Loucy (cell line): ENCODE measurements around the gene CMTR1.

ENCODE experiments used
- EZH2phosphoT487 ChIP-seq: fragments of 200-600 bp; IDR thresholded peaks from 2 replicates; pipeline ENCODE4 v1.6.1; 2018; ENCODE audit warnings: antibody characterized with exemption, mild to moderate bottlenecking, moderate library complexity, borderline replicate concordance
- TF ChIP-seq, protein P1 (sequence below): fragments of 200-600 bp; sonication (generic); conservative IDR thresholded peaks from 2 replicates; pipeline ENCODE4 v1.5.1; 2014; ENCODE audit warnings: mild to moderate bottlenecking, antibody characterized with exemption, low read length

DNA sequence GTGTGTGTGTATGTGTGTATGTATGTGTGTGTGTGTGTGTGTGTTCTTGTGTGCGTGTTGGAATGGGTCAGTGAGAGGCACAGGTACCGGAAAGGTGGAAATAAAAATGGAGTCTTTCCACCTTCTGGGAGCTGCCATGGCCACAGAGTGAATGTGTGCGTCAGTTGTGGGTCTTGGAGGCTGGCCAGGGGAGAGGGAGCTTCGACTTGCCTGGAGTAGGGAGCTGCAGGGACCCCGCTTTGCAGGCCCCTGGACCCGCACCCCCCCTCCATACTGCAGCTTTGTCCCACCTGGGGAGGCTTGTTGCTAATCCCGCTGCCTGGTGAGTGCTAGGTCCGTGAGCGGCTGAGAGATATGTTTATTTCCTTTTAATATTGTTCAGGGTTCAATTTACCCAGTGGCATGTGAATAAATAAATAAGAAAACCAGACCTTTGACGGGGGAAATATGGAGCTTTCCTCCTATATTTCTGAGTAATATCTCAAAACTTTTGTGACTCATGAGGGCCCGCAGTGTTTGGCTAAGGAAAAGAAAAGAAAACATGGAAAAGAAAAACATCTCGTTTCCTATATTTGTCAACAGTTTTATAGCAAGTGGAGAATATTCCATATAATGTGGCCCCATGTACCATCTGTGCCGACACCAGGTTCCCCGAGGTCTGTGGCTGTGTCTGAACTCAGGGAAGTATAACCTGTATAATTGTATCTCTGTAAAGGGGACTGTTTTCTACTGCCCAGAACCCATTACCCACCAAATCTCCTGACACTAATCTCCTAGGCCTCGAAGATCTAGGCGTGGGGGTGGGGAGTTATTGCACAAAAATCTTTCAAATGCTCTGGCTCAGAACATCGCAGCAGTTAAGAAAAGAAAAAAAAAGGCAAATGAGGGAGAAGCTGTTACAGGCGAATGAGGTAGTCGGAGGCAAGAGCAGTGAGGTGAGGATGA is 91.3 kb downstream of the CMTR1 start:
- TF ChIP-seq, protein P1, sequence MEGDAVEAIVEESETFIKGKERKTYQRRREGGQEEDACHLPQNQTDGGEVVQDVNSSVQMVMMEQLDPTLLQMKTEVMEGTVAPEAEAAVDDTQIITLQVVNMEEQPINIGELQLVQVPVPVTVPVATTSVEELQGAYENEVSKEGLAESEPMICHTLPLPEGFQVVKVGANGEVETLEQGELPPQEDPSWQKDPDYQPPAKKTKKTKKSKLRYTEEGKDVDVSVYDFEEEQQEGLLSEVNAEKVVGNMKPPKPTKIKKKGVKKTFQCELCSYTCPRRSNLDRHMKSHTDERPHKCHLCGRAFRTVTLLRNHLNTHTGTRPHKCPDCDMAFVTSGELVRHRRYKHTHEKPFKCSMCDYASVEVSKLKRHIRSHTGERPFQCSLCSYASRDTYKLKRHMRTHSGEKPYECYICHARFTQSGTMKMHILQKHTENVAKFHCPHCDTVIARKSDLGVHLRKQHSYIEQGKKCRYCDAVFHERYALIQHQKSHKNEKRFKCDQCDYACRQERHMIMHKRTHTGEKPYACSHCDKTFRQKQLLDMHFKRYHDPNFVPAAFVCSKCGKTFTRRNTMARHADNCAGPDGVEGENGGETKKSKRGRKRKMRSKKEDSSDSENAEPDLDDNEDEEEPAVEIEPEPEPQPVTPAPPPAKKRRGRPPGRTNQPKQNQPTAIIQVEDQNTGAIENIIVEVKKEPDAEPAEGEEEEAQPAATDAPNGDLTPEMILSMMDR = no peak
- TF ChIP-seq EZH2phosphoT487 = no peak
